MCF 10A (cell line): ENCODE results near the gene OR8J3. TPM values are rescaled to one million over a fixed set of nuclear protein-coding genes. Genes with fewer than 3 reads are reported as not detected.
A peak's percentile ranks its signal among the peaks of the same experiment; 100 is the strongest.

Experiments used
- BruUV-seq: library from RNA; stranded (reverse); fragments of 400-500 nt; replicated peaks from 2 replicates; lab custom pipeline; 2021; lab: Mats Ljungman, UMichigan
- CTCF ChIA-PET: fragments of 300-600 bp; sonication (Branson Sonifier 250); formaldehyde crosslinking; extraction: SDS; loops from one replicate; lab custom pipeline; 2021; ENCODE audit warnings: antibody characterized with exemption, inconsistent platforms; lab: Yijun Ruan, JAX
- POLR2A ChIA-PET: fragments of 300-600, 350-650 bp; sonication (Branson Sonifier 250); formaldehyde crosslinking; extraction: SDS; loops from one replicate; lab custom pipeline; 2020; ENCODE audit warnings: antibody characterized with exemption, inconsistent platforms; lab: Yijun Ruan, JAX
- DNase-seq: peaks from one replicate; pipeline ENCODE4 v3.0.0-alpha.2; 2018; ENCODE audit not compliant: unreplicated experiment
- H3K27ac Mint-ChIP-seq: one replicate; pipeline ENCODE4 v1.8.0; 2022; ENCODE audit warnings: mild to moderate bottlenecking, low read depth, mixed read lengths; ENCODE audit not compliant: unreplicated experiment
- H3K27me3 Mint-ChIP-seq: one replicate; pipeline ENCODE4 v1.8.0; 2022; ENCODE audit warnings: mixed read lengths; ENCODE audit not compliant: insufficient read depth, unreplicated experiment
- H3K36me3 Mint-ChIP-seq: one replicate; pipeline ENCODE4 v1.8.0; 2022; ENCODE audit warnings: mild to moderate bottlenecking, moderate library complexity, mixed read lengths; ENCODE audit not compliant: insufficient read depth, unreplicated experiment
- H3K4me1 Mint-ChIP-seq: one replicate; pipeline ENCODE4 v1.8.0; 2022; ENCODE audit warnings: mixed read lengths; ENCODE audit not compliant: insufficient read depth, unreplicated experiment
- H3K4me3 Mint-ChIP-seq: one replicate; pipeline ENCODE4 v1.8.0; 2022; ENCODE audit warnings: mild to moderate bottlenecking, moderate library complexity, mixed read lengths; ENCODE audit not compliant: unreplicated experiment
- H3K9me3 Mint-ChIP-seq: one replicate; pipeline ENCODE4 v1.8.0; 2022; ENCODE audit warnings: mixed read lengths; ENCODE audit not compliant: unreplicated experiment
- intact Hi-C: fragments of 100-400 bp; cut with micrococcal nuclease; formaldehyde crosslinking; loops from 2 replicates; pipeline ENCODE4 v1.14.1; 2022
- total RNA-seq: library from RNA; stranded (reverse); gene quantifications from 2 replicates; pipeline ENCODE4 v1.2.3, GENCODE V29; 2022
- TF ChIP-seq, protein P1 (sequence below): fragments of 200-600 bp; IDR thresholded peaks from one replicate; pipeline ENCODE4 v1.8.0; 2022; ENCODE audit warnings: antibody characterized with exemption, mild to moderate bottlenecking; ENCODE audit not compliant: unreplicated experiment

The OR8J3 gene
- total RNA-seq, 1 experiment from 2014 or later = not detected

- DNase-seq = no peak
- peaks cover 6% of the 10 kb centered on the region for H3K9me3 Mint-ChIP-seq
- no peaks in the 10 kb centered on the region for H3K36me3 Mint-ChIP-seq
- CTCF ChIA-PET = interaction anchor here (1.1 kb wide), 1 partner anchor 9 kb away, joined by 3 read pairs; no protein-coding TSS in a partner anchor
- TF ChIP-seq, protein P1, sequence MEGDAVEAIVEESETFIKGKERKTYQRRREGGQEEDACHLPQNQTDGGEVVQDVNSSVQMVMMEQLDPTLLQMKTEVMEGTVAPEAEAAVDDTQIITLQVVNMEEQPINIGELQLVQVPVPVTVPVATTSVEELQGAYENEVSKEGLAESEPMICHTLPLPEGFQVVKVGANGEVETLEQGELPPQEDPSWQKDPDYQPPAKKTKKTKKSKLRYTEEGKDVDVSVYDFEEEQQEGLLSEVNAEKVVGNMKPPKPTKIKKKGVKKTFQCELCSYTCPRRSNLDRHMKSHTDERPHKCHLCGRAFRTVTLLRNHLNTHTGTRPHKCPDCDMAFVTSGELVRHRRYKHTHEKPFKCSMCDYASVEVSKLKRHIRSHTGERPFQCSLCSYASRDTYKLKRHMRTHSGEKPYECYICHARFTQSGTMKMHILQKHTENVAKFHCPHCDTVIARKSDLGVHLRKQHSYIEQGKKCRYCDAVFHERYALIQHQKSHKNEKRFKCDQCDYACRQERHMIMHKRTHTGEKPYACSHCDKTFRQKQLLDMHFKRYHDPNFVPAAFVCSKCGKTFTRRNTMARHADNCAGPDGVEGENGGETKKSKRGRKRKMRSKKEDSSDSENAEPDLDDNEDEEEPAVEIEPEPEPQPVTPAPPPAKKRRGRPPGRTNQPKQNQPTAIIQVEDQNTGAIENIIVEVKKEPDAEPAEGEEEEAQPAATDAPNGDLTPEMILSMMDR = no peak
- no TSS peak for BruUV-seq
- no peaks in the 10 kb centered on the region for H3K27me3 Mint-ChIP-seq
- no peak within 1 kb of the TSS for H3K27ac Mint-ChIP-seq
- H3K4me1 Mint-ChIP-seq = no peaks in the 10 kb centered on the region
- H3K4me3 Mint-ChIP-seq = no peak within 1 kb of the TSS
- intact Hi-C loops = no loop called here
- POLR2A ChIA-PET = no interaction called here
Measured at GRCh38 chr11:56093008-56093407, 47.0 kb downstream of the OR8J3 start, which contains the start of gene OR8I2. OR8I2 (plus strand) TSS chr11:56093308; CDS start chr11:56093308, 0 bp downstream.

GRCh38 chr11:56089697-56090096, 50.3 kb downstream of the OR8J3 start:
- Mint-ChIP-seq H3K27me3 (no peaks in the 10 kb centered on the region), H3K4me1 (no peaks in the 10 kb centered on the region), H3K36me3 (no peaks in the 10 kb centered on the region), H3K9me3 (no peaks in the 10 kb centered on the region), H3K27ac (no peak overlapping the region), H3K4me3 (no peak overlapping the region)
- TF ChIP-seq, protein P1 = peak; percentile 26
- POLR2A ChIA-PET = no interaction called here
- CTCF ChIA-PET = interaction anchor here (0.5 to 1.1 kb wide), 10 partner anchors 65 to 1160 kb away, joined by 3 to 5 read pairs (median 3); no protein-coding TSS in a partner anchor
- no peak for DNase-seq
- intact Hi-C loops = loop anchor here (1.0 kb wide), 1 partner anchor 147 kb away; no protein-coding TSS in a partner anchor
- BruUV-seq = no TSS peak

Other genes with a start within 250 kb of the OR8J3 start
- not detected in 2 replicates for gene OR5W2, start 225.6 kb downstream of the OR8J3 start, total RNA-seq
- not detected in 2 replicates for gene OR5I1, start 203.8 kb downstream of the OR8J3 start, total RNA-seq
- gene OR10AG1, start 170.3 kb downstream of the OR8J3 start, total RNA-seq = not detected in 2 replicates
- not detected in 2 replicates for gene OR5F1, start 145.6 kb downstream of the OR8J3 start, total RNA-seq
- gene OR5AS1, start 112.5 kb downstream of the OR8J3 start, total RNA-seq = not detected in 2 replicates
- gene OR8I2, start 46.9 kb downstream of the OR8J3 start, total RNA-seq = not detected in 2 replicates
- gene OR8H2, start 36.5 kb downstream of the OR8J3 start, total RNA-seq = not detected in 2 replicates
- not detected in 2 replicates for gene OR8H3, start 17.8 kb downstream of the OR8J3 start, total RNA-seq
- gene OR8K5, start 20.1 kb upstream of the OR8J3 start, total RNA-seq = not detected in 2 replicates
- gene OR5J2, start 36.4 kb upstream of the OR8J3 start, total RNA-seq = not detected in 2 replicates
- not detected in 2 replicates for gene OR5T2, start 94.1 kb upstream of the OR8J3 start, total RNA-seq
- not detected in 2 replicates for gene OR5T3, start 112.1 kb upstream of the OR8J3 start, total RNA-seq
- not detected in 2 replicates for gene OR5T1, start 134.0 kb upstream of the OR8J3 start, total RNA-seq
- gene OR8H1, start 152.1 kb upstream of the OR8J3 start, total RNA-seq = not detected in 2 replicates
- not detected in 2 replicates for gene OR8K3, start 174.9 kb upstream of the OR8J3 start, total RNA-seq
- not detected in 2 replicates for gene OR8K1, start 205.8 kb upstream of the OR8J3 start, total RNA-seq
- not detected in 2 replicates for gene OR8J1, start 214.1 kb upstream of the OR8J3 start, total RNA-seq
- gene OR8U1, start 235.4 kb upstream of the OR8J3 start, total RNA-seq = not detected in 2 replicates